ES-I3 (cell line): Measurements from ENCODE around the gene CFAP90.

ENCODE experiments used
- H3K36me3 ChIP-seq: 2 replicates; pipeline ENCODE4 v1.6.1; 2013; ENCODE audit warnings: mild to moderate bottlenecking, low read length, control low read depth, moderate library complexity; ENCODE audit not compliant: insufficient read depth
- H3K4me1 ChIP-seq: 2 replicates; pipeline ENCODE4 v1.6.1; 2013; ENCODE audit warnings: mild to moderate bottlenecking, control low read depth, low read length; ENCODE audit not compliant: insufficient read depth
- H3K9ac ChIP-seq: 2 replicates; pipeline ENCODE4 v1.6.1; 2013; ENCODE audit warnings: low read depth, mild to moderate bottlenecking, low read length, moderate library complexity
- H3K9me3 ChIP-seq: 2 replicates; pipeline ENCODE4 v1.6.1; 2013; ENCODE audit warnings: mild to moderate bottlenecking, low read length, moderate library complexity; ENCODE audit not compliant: control insufficient read depth, insufficient read depth

CFAP90 gene

GRCh38 chr5:7852988-7853387 lies 2.1 kb upstream of the CFAP90 start:
- H3K4me1 ChIP-seq, result no peaks in the 10 kb centered on the region
- no peaks in the 10 kb centered on the region for H3K36me3 ChIP-seq
- H3K9me3 ChIP-seq, result no peaks in the 10 kb centered on the region
- H3K9ac ChIP-seq, result no peak overlapping the region

- Histone ChIP-seq H3K9ac (no peak overlapping the region), H3K9me3 (no peaks in the 10 kb centered on the region), H3K4me1 (no peaks in the 10 kb centered on the region), H3K36me3 (no peaks in the 10 kb centered on the region)
Measured at GRCh38 chr5:7852542-7852941, 1.6 kb upstream of the CFAP90 start.

- Histone ChIP-seq H3K4me1 (no peaks in the 10 kb centered on the region), H3K36me3 (no peaks in the 10 kb centered on the region), H3K9ac (no peak overlapping the region; the same call in 1 of the 2 replicates), H3K9me3 (no peaks in the 10 kb centered on the region)
Measured at GRCh38 chr5:7851617-7852289, 820 bp upstream of the CFAP90 start.

GRCh38 chr5:7851240-7851592 lies 283 bp upstream of the CFAP90 start:
- H3K9me3 ChIP-seq, result no peaks in the 10 kb centered on the region
- no peaks in the 10 kb centered on the region for H3K4me1 ChIP-seq
- peak overlapping the region; percentile 50; the same call in 1 of the 2 replicates for H3K9ac ChIP-seq

GRCh38 chr5:7849681-7850394 lies 1.1 kb downstream of the CFAP90 start:
- no peaks in the 10 kb centered on the region for H3K4me1 ChIP-seq
- H3K9ac ChIP-seq, result peak overlapping the region; percentile 51
- H3K36me3 ChIP-seq, result no peaks in the 10 kb centered on the region
- no peaks in the 10 kb centered on the region for H3K9me3 ChIP-seq

More at GRCh38 chr5:7851240-7851592, 283 bp upstream of the CFAP90 start:
- no peaks in the 10 kb centered on the region for H3K36me3 ChIP-seq

DNA sequence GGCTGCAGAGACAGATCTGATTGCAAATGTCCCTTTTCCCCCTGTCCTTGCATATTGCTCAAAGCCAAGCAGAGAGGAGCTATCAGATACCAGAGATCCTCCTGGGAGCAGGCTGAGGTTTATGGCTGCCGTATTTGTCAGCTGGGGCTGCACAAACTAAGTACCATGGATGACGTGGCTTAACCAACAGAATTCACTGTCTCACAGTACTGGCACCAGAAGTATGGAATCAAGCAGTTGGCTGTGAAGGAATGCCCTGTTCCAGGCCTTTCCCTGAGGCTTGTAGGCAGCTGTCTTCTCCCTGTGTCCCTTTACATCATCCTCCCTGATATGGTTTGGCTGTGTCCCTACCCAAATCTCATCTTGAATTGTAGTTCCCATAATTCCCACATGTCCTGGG lies 2.6 kb downstream of the CFAP90 start:
- H3K4me1 ChIP-seq, result no peaks in the 10 kb centered on the region
- H3K9me3 ChIP-seq, result no peaks in the 10 kb centered on the region
- no peaks in the 10 kb centered on the region for H3K36me3 ChIP-seq
- no peak overlapping the region for H3K9ac ChIP-seq

- H3K4me1 ChIP-seq, result no peaks in the 10 kb centered on the region
Measured at GRCh38 chr5:7846327-7846726, 4.6 kb downstream of the CFAP90 start.

GRCh38 chr5:7845557-7845956 lies 5.4 kb downstream of the CFAP90 start:
- no peaks in the 10 kb centered on the region for H3K9me3 ChIP-seq
- no peaks in the 10 kb centered on the region for H3K36me3 ChIP-seq
- H3K4me1 ChIP-seq, result no peaks in the 10 kb centered on the region
- H3K9ac ChIP-seq, result no peak overlapping the region

More at GRCh38 chr5:7846327-7846726, 4.6 kb downstream of the CFAP90 start:
- Histone ChIP-seq H3K36me3 (no peaks in the 10 kb centered on the region), H3K9me3 (no peaks in the 10 kb centered on the region), H3K9ac (no peak overlapping the region)

- no peaks in the 10 kb centered on the region for H3K9me3 ChIP-seq
- no peaks in the 10 kb centered on the region for H3K4me1 ChIP-seq
- no peaks in the 10 kb centered on the region for H3K36me3 ChIP-seq
- H3K9ac ChIP-seq, result no peak overlapping the region
Measured at GRCh38 chr5:7844901-7845300, 6.0 kb downstream of the CFAP90 start.

DNA sequence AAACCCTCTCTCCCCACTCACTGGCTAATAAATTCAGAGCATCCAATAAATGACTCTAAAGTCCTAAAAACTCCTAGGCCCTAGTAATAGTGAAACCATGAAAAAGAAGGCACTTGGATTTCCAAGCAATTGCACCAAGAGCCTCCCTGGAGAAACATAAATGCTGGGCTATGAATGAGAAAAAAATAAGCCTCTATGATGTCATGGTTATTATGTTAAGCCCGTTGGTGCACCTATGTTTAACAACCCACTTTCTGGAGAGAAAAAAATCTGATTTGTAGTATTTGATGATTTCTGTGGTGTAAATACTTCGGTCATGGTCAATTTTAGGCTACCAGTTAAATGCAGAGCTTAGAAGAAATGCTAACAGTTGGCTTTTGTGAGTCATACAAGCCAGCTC lies 8.4 kb downstream of the CFAP90 start:
- Histone ChIP-seq H3K9me3 (no peaks in the 10 kb centered on the region), H3K4me1 (no peaks in the 10 kb centered on the region), H3K9ac (no peak overlapping the region), H3K36me3 (no peaks in the 10 kb centered on the region)

- Histone ChIP-seq H3K9ac (no peak overlapping the region), H3K36me3 (no peaks in the 10 kb centered on the region), H3K9me3 (no peaks in the 10 kb centered on the region), H3K4me1 (no peaks in the 10 kb centered on the region)
Measured at GRCh38 chr5:7837403-7837802, 13.5 kb downstream of the CFAP90 start.

DNA sequence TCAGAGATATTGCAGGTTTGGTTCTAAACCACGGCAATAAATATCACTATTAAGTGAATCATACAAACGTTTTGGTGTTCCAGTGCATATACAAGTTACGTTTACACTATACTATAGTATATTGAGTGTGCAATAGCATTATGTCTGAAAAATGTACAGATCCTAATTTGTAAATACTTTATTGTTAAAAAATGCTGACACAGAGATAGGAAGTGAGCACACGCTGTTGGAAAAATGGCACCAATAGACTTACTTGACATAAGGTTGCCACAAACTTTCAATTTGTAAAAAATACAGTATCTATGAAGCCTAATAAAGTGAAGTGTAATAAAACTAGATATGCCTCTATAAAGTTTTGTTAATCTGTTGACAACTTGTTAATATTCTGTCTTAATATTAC lies 16.0 kb downstream of the CFAP90 start:
- no peaks in the 10 kb centered on the region for H3K4me1 ChIP-seq
- no peak overlapping the region for H3K9ac ChIP-seq
- no peaks in the 10 kb centered on the region for H3K9me3 ChIP-seq
- no peaks in the 10 kb centered on the region for H3K36me3 ChIP-seq

DNA sequence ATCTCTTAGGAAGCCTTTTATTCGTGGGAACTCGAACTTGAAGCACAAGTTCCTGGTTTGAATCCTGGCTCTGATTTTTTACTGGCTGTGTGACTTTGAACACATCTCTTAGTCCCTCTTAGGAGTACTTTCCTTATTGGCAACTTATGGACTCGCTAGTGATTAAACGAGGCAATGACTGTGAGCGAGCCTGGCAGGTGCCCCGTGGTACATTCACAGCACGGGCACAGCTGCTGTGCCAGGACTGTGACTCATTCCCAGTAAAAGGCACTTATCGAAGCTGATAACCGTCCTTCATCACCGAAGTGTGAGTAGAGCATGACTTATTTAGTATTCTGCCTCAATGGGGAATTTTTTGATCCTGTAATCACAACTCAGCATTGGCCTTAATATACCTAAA lies 22.7 kb downstream of the CFAP90 start:
- Histone ChIP-seq H3K9me3 (no peaks in the 10 kb centered on the region), H3K9ac (no peak overlapping the region), H3K4me1 (no peaks in the 10 kb centered on the region), H3K36me3 (no peaks in the 10 kb centered on the region)

- H3K9ac ChIP-seq, result no peak overlapping the region
- H3K9me3 ChIP-seq, result no peaks in the 10 kb centered on the region
- H3K4me1 ChIP-seq, result no peaks in the 10 kb centered on the region
- H3K36me3 ChIP-seq, result no peaks in the 10 kb centered on the region
Measured at GRCh38 chr5:7827610-7828009, 23.3 kb downstream of the CFAP90 start.

DNA sequence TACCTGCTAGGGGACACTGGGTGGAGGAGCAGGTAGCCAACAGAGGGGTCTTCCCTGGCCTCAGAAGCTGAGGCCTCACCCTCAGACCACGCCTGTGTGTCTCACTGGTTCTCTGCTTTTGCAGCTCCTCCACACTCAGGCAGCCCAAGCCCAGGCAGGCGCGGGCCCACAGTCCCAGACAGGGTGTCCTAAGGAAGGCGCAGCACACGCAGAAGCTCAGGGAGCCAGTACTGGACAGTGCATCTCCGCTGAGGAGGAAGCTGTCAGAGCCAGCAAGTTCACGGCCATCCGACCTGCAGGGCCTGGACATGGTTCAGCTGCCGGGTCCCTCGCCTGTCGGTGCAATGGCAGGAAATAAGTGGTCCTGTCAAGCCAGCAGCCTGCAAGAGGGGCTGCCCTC lies 25.3 kb downstream of the CFAP90 start:
- H3K9ac ChIP-seq, result no peak overlapping the region
- no peaks in the 10 kb centered on the region for H3K4me1 ChIP-seq
- peaks cover 4% of the 10 kb centered on the region; the same call in 1 of the 2 replicates for H3K36me3 ChIP-seq
- no peaks in the 10 kb centered on the region for H3K9me3 ChIP-seq
